Endothelial cell of umbilical vein (primary cell): ENCODE data around the gene JMJD7. TPM values are rescaled to one million over a fixed set of nuclear protein-coding genes. Genes with fewer than 3 reads are reported as not detected.

Experiments used
- BruUV-seq: library from RNA; stranded (reverse); fragments of 400-500 nt; replicated peaks from 2 replicates; lab custom pipeline; 2021; lab: Mats Ljungman, UMichigan
- CTCF ChIA-PET: fragments of 300-600, 350-600 bp; sonication (Branson Sonifier 250); formaldehyde crosslinking; loops from one replicate; lab custom pipeline; 2021; ENCODE audit warnings: antibody characterized with exemption, inconsistent platforms; lab: Charles Lee
- POLR2A ChIA-PET: fragments of 300-600, 350-600 bp; sonication (Branson Sonifier 250); formaldehyde crosslinking; loops from one replicate; lab custom pipeline; 2021; ENCODE audit warnings: antibody characterized with exemption, inconsistent platforms; lab: Charles Lee
- DNase-seq: peaks from one replicate; pipeline ENCODE4 v3.0.0-alpha.2; 2011; ENCODE audit warnings: low read depth, low spot score
- FAIRE-seq: peaks from 2 replicates; lab custom pipeline; 2011; peaks lifted over from hg19 to GRCh38; lab: Jason Lieb, UNC
- H2AFZ ChIP-seq: 2 replicates; pipeline ENCODE4 v1.6.0; 2012; ENCODE audit warnings: low read depth, low read length, control low read depth, inconsistent platforms
- H3K27ac ChIP-seq: 2 replicates; pipeline ENCODE4 v1.5.1; 2011; ENCODE audit warnings: low read depth, mild to moderate bottlenecking, control low read depth, low read length, moderate library complexity; ENCODE audit not compliant: insufficient read depth
- H3K27me3 ChIP-seq, 2 experiments: 2 replicates each; pipeline versions ENCODE4 v1.6.0 to v1.6.1; 2011; ENCODE audit warnings: low read length in 2 of 2, mixed read lengths in 1 of 2; ENCODE audit not compliant: control insufficient read depth in 2 of 2, insufficient read depth in 2 of 2
- H3K36me3 ChIP-seq, 2 experiments: 2 replicates in 1 of 2; 3 replicates in 1 of 2; pipeline ENCODE4 v1.5.1; 2011; ENCODE audit warnings: low read length in 2 of 2, mild to moderate bottlenecking in 1 of 2, moderate library complexity in 1 of 2; ENCODE audit not compliant: control insufficient read depth in 2 of 2, insufficient read depth in 2 of 2; ENCODE audit errors: extremely low read depth in 1 of 2
- H3K4me1 ChIP-seq: 3 replicates; pipeline ENCODE4 v1.5.1; 2011; ENCODE audit warnings: mild to moderate bottlenecking, low read length; ENCODE audit not compliant: control insufficient read depth, insufficient read depth; ENCODE audit errors: extremely low read depth
- H3K4me2 ChIP-seq: 2 replicates; pipeline ENCODE4 v1.6.1; 2011; ENCODE audit warnings: low read length, control low read depth, mixed read lengths; ENCODE audit not compliant: insufficient read depth
- H3K4me3 ChIP-seq, 3 experiments: fragments of 200-600 bp in 1 of 3; sonication (generic), shearing (Covaris generic) in 1 of 3; replicated peaks in 1 of 3; 2 replicates each; pipeline ENCODE4 v1.5.1; 2011 to 2016; ENCODE audit warnings: control low read depth in 3 of 3, low read length in 3 of 3, mild to moderate bottlenecking in 2 of 3, inconsistent platforms in 1 of 3, low read depth in 1 of 3, moderate library complexity in 1 of 3; ENCODE audit not compliant: insufficient read depth in 1 of 3
- H3K79me2 ChIP-seq: 2 replicates; pipeline ENCODE4 v1.6.0; 2012; ENCODE audit warnings: low read length, inconsistent platforms; ENCODE audit not compliant: control insufficient read depth, insufficient read depth
- H3K9ac ChIP-seq: replicated peaks from 2 replicates; pipeline ENCODE3; 2011; ENCODE audit warnings: low read length, control low read depth; ENCODE audit not compliant: insufficient read depth; ENCODE audit errors: extremely low read depth
- H3K9me1 ChIP-seq: replicated peaks from 3 replicates; pipeline ENCODE4 v1.6.0; 2011; ENCODE audit warnings: mild to moderate bottlenecking, low read length; ENCODE audit not compliant: control insufficient read depth, insufficient read depth; ENCODE audit errors: extremely low read depth
- H3K9me3 ChIP-seq: replicated peaks from 2 replicates; pipeline ENCODE4 v1.5.1; 2012; ENCODE audit warnings: low read length, inconsistent platforms; ENCODE audit not compliant: control insufficient read depth, insufficient read depth
- H4K20me1 ChIP-seq: replicated peaks from 2 replicates; pipeline ENCODE3; 2011; ENCODE audit warnings: mild to moderate bottlenecking, low read length; ENCODE audit not compliant: control insufficient read depth, insufficient read depth; ENCODE audit errors: extremely low read depth
- CTCF ChIP-seq, 2 donors: IDR thresholded peaks; 1 replicate in 1 of 2; 2 replicates in 1 of 2; pipeline ENCODE4 v1.5.1; 2011; ENCODE audit warnings: low read length in 2 of 2, mild to moderate bottlenecking in 2 of 2, moderate library complexity in 2 of 2, control low read depth in 1 of 2, inconsistent platforms in 1 of 2, low read depth in 1 of 2; ENCODE audit not compliant: insufficient read depth in 1 of 2; ENCODE audit errors: extremely low read depth in 1 of 2
- EZH2 ChIP-seq: IDR thresholded peaks from 2 replicates; pipeline ENCODE4 v1.6.1; 2012; ENCODE audit warnings: borderline replicate concordance, low read depth, mild to moderate bottlenecking, moderate library complexity, low read length, inconsistent platforms; ENCODE audit not compliant: severe bottlenecking
- FOS ChIP-seq: IDR thresholded peaks from 2 replicates; pipeline ENCODE4 v1.6.1; 2011; ENCODE audit warnings: mild to moderate bottlenecking, low read length, moderate library complexity, borderline replicate concordance; ENCODE audit not compliant: insufficient read depth
- GATA2 ChIP-seq: IDR thresholded peaks from 2 replicates; pipeline ENCODE4 v1.7.0; 2011; ENCODE audit warnings: low read depth, mild to moderate bottlenecking, moderate library complexity, mixed read lengths, low read length; ENCODE audit not compliant: insufficient read length, insufficient read depth
- JUN ChIP-seq: IDR thresholded peaks from 2 replicates; pipeline ENCODE4 v1.6.1; 2011; ENCODE audit warnings: borderline replicate concordance, low read depth; ENCODE audit not compliant: insufficient read length, insufficient read depth
- MAX ChIP-seq: IDR thresholded peaks from 2 replicates; pipeline ENCODE4 v1.6.1; 2011; ENCODE audit not compliant: insufficient read depth, insufficient read length
- MYC ChIP-seq: IDR thresholded peaks from one replicate; pipeline ENCODE4 v1.6.1; 2011; ENCODE audit warnings: mild to moderate bottlenecking, low read depth, low read length
- POLR2A ChIP-seq: IDR thresholded peaks from 2 replicates; pipeline ENCODE4 v1.6.1; 2012; ENCODE audit warnings: low read depth, mild to moderate bottlenecking, control low read depth, low read length
- POLR2AphosphoS5 ChIP-seq: IDR thresholded peaks from 2 replicates; pipeline ENCODE4 v1.6.1; 2012; ENCODE audit warnings: low read depth, mild to moderate bottlenecking, control low read depth, low read length, moderate library complexity; ENCODE audit not compliant: insufficient read depth
- dilution Hi-C: fragments of 300-500 bp; cut with MboI; formaldehyde crosslinking; loops from one replicate; pipeline ENCODE4 v1.15.0; 2019; ENCODE audit warnings: low sequenced_read_pairs; ENCODE audit not compliant: extremely low pct_ligation_motif_present
- intact Hi-C: fragments of 100-400 bp; cut with micrococcal nuclease; formaldehyde crosslinking; loops from one replicate; pipeline ENCODE4 v1.10.0; 2022
- polyA plus RNA-seq, 4 experiments: library from polyadenylated mRNA; depleted of rRNA in 3 of 4; stranded (reverse) in 3 of 4; unstranded in 1 of 4; fragments of >200 nt; gene quantifications; 2 replicates each; pipeline versions ENCODE4 v1.2.1 to v1.2.3, GENCODE V29; 2011 to 2012; ENCODE audit warnings: missing spikeins in 1 of 4
- total RNA-seq: library from RNA; stranded (reverse); gene quantifications from 2 replicates; pipeline ENCODE4 v1.2.3, GENCODE V29; 2021

JMJD7 gene
- total and polyA plus RNA-seq, 2 donors (not counting 3 experiments of a cell fraction or from before 2014, with no cell fraction given) = 7.3 to 11.4 TPM

DNA sequence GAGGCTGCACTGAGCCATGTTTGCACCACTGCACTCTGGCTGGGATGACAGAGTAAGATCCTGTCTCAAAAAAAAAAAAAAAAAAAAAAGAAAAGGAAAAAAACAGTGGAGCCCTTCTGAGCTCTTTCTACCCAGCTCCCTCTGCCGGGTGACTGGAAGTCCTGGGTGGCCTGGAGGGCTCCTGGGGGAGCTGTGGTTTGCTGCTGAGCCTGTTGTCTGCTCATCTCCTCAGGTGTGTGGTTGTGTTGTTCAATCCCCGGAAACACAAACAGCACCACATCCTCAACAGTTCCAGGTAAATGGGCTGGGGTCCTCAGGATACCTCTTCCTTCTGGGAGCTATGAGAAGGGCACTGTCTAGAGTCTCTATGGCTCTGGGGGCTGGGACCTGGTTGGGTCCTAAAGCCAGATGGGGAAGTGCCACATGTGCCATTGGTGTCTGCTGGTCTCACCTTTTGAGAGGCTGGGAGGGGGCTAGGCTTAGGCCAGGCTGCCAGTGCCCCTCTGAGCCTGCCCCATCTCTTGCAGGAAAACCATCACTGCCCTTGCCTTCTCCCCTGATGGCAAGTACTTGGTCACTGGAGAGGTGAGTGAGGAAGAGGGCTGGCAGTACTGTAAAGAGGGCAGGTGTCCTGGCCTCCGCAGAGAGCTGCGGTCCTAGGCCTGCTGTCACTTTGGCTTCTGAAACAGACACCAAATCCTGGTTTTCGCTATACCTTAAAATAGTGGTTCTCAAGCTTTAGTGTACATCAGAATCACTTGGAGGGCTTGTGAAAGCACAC, 17.1 kb upstream of the JMJD7 start:
- Histone ChIP-seq H3K9ac (no peak overlapping the region), H3K4me2 (no peak overlapping the region), H3K4me3 (no peak overlapping the region), H3K4me1 (peaks cover 8% of the 10 kb centered on the region), H3K27me3 (no peaks in the 10 kb centered on the region), H3K27ac (no peak overlapping the region), H2AFZ (no peak overlapping the region), H3K9me3 (no peaks in the 10 kb centered on the region), H3K79me2 (peaks cover 5% of the 10 kb centered on the region), H4K20me1 (no peaks in the 10 kb centered on the region), H3K9me1 (no peaks in the 10 kb centered on the region), H3K36me3 (peaks cover 5 to 23% of the 10 kb centered on the region in 2 experiments)
- dilution Hi-C loops = no loop called here
- TF ChIP-seq GATA2 = no peak
- TF ChIP-seq FOS = no peak
- TF ChIP-seq MYC = no peak
- TF ChIP-seq EZH2 = no peak
- no peak for TF ChIP-seq POLR2AphosphoS5
- TF ChIP-seq JUN = no peak
- no peak for TF ChIP-seq CTCF (IDR thresholded peaks at IDR 0.05; ENCODE audit: extremely low read depth in 1 of 2, insufficient read depth in 1 of 2, low read depth in 1 of 2, low read length in 2 of 2)
- TF ChIP-seq POLR2A = no peak
- no peak for TF ChIP-seq MAX
- FAIRE-seq (no peak), DNase-seq (no peak)
- ChIA-PET POLR2A (interaction anchor here (1.3 to 2.1 kb wide), 3 partner anchors 15 to 37 kb away, joined by 3 to 10 read pairs (median 9); partner anchors contain the start of gene MAPKBP1), CTCF (interaction anchor here (0.8 to 15.9 kb wide), 18 partner anchors 9 to 345 kb away, joined by 3 to 754 read pairs (median 6); partner anchors contain the start of gene MAPKBP1)
- no TSS peak for BruUV-seq
- intact Hi-C loops = loop anchor here (1.0 to 2.0 kb wide), 6 partner anchors 20 to 344 kb away; partner anchors contain the start of gene MAPKBP1
